Pons (tissue), 1 donor: ENCODE measurements around the gene ACMSD.

ENCODE experiments used
- DNase-seq: peaks from one replicate; pipeline ENCODE4 v3.0.0-alpha.2; 2016; ENCODE audit warnings: low spot score

The ACMSD gene

GRCh38 chr2:134950886-134951285 lies 112.5 kb downstream of the ACMSD start:
- no peak for DNase-seq
